GM18502 (cell line): Measurements from ENCODE around the gene ANKRD34A.

ENCODE experiments used
- ATAC-seq: cut with Tn5 transposase; IDR thresholded peaks from one replicate; pipeline ENCODE4 v1.9.1; 2021; ENCODE audit warnings: mild to moderate bottlenecking; ENCODE audit not compliant: unreplicated experiment, poor library complexity

The ANKRD34A gene

GRCh38 chr1:145991735-145992412 lies 27.5 kb upstream of the ANKRD34A start:
- no peak for ATAC-seq

DNA sequence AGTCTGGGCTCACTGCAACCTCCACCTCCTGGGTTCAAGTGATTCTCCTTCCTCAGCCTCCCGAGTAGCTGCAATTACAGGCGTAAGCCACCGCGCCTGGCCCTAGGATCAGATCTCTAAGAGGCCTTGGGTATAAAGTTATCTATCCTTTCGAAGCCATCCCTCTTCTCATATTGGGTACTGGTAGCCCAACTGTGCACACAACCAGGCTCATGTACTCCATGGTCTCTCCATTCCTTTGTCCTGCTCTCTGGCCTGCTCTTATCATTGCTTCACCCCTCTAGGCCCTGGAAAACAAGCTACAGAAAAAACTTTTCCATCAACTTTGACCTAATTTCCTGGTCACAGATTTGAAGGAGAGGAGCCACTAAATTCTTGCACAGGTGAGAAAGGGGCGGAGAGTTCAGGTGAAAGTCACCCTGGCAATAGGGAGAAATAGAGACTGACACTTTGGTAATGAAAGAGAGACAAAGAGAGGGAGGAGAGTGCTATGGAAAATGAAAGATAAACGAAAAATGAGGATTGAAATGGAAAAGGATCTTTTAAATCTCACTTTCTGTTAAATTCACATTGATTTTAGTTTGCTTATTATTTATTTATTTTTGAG lies 26.0 kb upstream of the ANKRD34A start:
- no peak for ATAC-seq

DNA sequence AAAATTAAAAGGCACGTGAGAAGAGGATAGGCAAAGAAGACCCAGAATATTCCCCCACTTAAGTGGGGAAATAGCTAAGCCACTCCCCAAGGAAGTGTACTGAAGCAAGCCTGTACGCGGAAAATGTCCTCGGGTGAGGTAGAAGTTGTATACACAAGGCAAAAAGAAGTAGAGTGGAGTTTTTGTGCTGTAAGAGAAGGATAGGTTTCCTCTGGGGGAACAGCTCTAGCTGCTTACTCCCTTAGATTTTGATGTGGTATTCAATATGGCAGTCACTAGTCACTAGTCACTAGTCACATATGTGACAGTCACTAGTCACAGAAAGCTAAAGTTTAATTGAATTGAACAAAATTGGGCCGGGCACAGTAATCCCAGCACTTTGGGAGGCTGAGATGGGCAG lies 24.4 kb upstream of the ANKRD34A start:
- ATAC-seq: no peak

- no peak for ATAC-seq
Measured at GRCh38 chr1:145987926-145988325, 23.6 kb upstream of the ANKRD34A start.

- no peak for ATAC-seq
Measured at GRCh38 chr1:145986551-145986950, 22.2 kb upstream of the ANKRD34A start.

DNA sequence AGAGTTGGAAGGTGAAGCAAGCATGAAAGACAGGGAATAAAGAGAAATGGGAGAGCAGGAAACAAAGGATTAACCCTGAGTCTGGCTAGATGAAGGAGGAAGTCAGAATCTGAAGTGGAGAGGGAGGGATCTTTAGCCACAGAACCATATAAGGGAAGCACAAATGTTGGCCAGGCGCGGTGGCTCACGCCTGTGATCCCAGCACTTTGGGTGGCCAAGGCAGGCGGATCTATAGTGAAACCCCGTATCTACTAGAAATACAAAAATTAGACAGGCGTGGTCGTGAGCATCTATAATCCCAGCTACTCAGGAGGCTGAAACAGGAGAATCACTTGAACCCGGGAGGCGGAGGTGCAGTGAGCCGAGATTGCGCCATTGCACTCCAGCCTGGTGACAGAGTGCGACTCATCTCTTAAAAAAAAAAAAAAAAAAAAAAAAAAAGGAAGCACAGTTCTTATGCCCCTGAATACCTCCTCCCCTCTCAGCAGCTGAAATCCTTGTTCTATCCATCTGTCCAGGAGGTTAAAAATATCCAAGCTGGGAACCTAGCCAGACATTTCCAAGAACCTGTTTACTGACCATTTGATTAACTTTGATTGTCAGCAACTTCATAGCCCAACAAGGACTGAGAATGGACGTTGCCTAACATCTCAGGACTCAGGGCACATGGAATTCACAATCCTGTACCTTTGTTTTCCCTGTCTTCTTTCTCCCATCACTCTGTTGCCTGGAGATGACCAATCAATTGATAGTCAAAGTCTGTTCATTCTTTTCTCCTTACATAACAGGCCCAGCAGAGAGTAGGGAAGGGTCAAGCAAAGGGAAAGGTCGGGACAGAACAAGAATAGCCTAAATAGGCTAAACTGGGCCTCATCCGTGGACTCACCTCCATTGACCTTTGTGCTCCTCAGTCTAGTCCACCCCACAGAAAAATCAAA lies 21.4 kb upstream of the ANKRD34A start:
- no peak for ATAC-seq

DNA sequence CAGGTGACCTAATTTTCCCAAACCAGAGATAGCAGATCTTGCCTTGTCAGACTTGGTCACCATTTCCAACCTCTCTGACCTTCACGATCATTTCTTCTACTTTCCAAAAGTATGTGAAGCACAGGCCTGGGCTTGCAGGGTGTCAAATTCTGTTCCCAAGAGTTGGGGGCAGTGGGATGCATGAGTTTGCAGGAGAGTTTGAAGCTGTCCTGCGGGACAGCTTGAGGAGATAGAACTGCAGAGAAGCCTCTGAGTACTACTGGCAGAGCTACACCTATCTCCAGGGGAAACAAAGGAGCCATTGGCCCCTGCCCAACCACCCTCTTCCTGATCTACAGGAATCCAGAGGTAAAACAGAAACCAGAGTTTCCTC lies 20.7 kb upstream of the ANKRD34A start:
- ATAC-seq: no peak

- ATAC-seq: no peak
Measured at GRCh38 chr1:145983960-145984830, 19.8 kb upstream of the ANKRD34A start.

- ATAC-seq: no peak
Measured at GRCh38 chr1:145983206-145983675, 18.9 kb upstream of the ANKRD34A start.

- no peak for ATAC-seq
Measured at GRCh38 chr1:145982010-145982723, 17.8 kb upstream of the ANKRD34A start.

GRCh38 chr1:145980457-145980994 lies 16.2 kb upstream of the ANKRD34A start:
- no peak for ATAC-seq

- peak; percentile 24 for ATAC-seq
Measured at GRCh38 chr1:145979746-145980456, 15.5 kb upstream of the ANKRD34A start.

GRCh38 chr1:145978854-145979745 lies 14.7 kb upstream of the ANKRD34A start:
- ATAC-seq: peak; percentile 91

- ATAC-seq: no peak
Measured at GRCh38 chr1:145978471-145978853, 14.1 kb upstream of the ANKRD34A start.

DNA sequence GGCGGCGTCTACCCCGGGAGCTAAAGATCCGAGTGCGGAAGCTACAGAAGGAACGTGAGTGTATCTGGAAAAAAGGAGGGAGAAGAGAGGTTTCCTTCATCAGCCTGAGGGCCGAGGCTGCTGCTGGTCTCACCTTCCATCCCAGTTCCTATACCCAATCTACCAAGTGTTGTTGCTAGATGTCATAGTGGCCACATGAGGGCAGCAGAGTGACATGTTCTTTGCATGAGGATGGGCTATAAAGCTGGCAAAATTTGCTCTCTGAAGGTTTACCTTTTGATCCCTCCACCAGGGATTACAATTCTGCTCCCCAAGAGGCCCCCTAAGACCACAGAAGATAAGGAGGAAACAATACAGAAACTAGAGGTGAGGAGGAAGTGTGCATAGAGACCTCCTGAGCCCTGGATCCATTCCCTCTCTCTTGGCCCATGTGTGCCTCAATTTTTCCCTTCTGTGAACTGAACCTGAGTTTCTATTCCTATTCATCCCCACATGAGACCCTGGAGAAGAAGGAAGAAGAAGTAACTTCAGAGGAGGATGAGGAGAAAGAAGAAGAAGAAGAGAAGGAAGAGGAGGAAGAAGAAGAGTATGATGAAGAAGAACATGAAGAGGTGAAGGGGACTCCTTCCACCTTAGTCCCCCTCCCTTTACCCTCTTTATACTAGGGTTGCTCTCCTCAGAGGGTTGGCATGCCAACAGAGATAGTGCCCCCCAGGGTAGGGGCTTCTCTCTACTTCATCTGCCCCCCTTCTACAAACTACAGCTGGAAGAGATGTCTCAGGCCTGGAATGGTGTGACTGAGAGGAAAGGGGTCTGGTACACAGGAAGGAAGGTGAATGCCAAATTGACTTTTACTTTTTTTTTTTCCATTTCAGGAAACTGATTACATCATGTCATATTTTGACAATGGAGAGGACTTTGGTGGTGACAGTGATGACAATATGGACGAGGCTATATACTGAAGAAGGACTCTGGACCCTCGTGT lies 13.4 kb upstream of the ANKRD34A start:
- no peak for ATAC-seq

DNA sequence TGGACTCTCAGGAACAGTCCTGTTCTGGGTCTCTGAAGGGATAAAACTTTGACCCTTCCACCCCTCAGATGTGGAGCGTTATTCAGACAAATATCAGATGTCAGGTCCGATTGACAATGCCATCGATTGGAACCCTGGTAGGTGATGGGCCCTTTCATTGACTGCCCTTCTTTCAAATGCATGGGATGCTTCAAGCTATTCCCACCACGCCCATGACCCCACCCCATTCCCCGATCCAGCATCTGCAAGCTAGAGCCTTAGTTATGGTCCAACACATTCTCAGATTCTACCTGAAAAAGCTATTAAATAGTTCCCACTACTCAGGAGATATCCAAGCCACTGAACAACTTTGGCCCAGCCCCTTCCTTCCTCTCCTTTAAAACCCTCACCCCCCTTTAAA lies 12.6 kb upstream of the ANKRD34A start:
- no peak for ATAC-seq

- ATAC-seq: no peak
Measured at GRCh38 chr1:145975216-145975615, 10.8 kb upstream of the ANKRD34A start.
